ENCODE measurements around the gene PEX14.

- TF ChIP-seq ZNF423 (CRISPR knock-in tag; IDR thresholded peaks at IDR 0.05) (no peak), ATF3 (CRISPR knock-in tag; conservative IDR thresholded peaks at IDR 0.05) (no peak), SMAD3 (CRISPR knock-in tag; IDR thresholded peaks at IDR 0.05; ENCODE audit: borderline replicate concordance) (no peak), KAT7 (CRISPR knock-in tag; IDR thresholded peaks at IDR 0.05; ENCODE audit: borderline replicate concordance) (no peak), ZSCAN18 (CRISPR knock-in tag; IDR thresholded peaks at IDR 0.05) (no peak), CTCF (IDR thresholded peaks at IDR 0.05) (no peak), NR2C2 (CRISPR knock-in tag; IDR thresholded peaks at IDR 0.05) (no peak)
These were observed 180.3 kb downstream of the PEX14 start for GRCh38 chr1:10655002-10655401.

All from WTC11 (cell line).